ENCODE results near the gene NRXN3. TPM values are rescaled to one million over a fixed set of nuclear protein-coding genes. Genes with fewer than 3 reads are reported as not detected.
A peak's percentile ranks its signal among the peaks of the same experiment; 100 is the strongest.

The NRXN3 gene
- total and polyA plus RNA-seq, 7 donors: 0.06 to 0.74 (median 0.15) TPM

DNA sequence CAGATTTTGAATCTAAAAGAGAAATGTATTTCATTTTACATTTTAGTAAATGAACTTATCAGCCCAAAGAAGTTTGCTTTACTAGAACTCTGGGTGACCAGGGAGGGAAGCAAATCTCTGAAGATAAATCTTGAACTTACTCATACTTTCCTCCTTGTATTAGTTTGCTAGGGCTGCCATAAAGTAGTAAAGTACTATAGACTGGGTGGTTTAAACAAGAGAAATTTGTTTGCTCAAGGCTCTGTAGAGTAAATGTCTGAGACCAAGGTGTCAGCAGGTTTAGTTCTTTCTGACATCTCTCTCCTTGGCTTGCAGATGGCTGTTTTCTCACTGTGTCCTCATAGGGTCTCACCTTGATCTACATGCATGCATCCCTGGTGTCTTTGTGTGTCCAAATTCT lies 1115.1 kb downstream of the NRXN3 start:
- Histone ChIP-seq H3K27me3 (ENCODE audit: insufficient read depth in 3 of 3, low read length in 2 of 3) (peaks cover 2 to 25% (median 7%) of the 10 kb centered on the region in 3 donors), H3K27ac (no peak overlapping the region)
- intact Hi-C loops (cut with DNase I): no loop called here

DNA sequence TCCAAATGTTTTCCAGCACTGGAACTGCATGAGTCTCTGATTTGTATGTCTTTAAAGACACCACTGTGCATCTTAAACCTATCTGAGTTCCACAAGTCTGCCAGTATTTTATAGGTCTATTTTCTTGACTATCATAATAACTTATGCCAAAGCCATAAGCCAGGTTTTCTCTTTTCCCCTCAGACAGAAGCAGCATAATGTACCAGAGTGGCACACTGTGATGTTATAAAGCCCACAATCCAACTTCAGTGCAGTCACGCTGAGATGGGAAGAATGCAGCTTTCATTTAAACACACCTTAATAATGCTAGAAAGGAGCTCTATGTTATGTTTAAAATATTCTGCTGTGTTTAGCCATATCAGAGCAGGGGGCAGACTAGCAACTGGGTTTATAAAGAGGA lies 1117.8 kb downstream of the NRXN3 start:
- WGBS, 3 donors: 75 to 86% (median 79%) methylated on average over 1 of the region's 1 CpG

More for the DNA sequence above, 1115.1 kb downstream of the NRXN3 start:
- Histone ChIP-seq H3K4me3 (no peak overlapping the region), H3K36me3 (ENCODE audit: insufficient read depth in 1 of 2, low read depth in 1 of 2) (no peaks in the 10 kb centered on the region), H3K9me3 (no peaks in the 10 kb centered on the region), H3K4me1 (no peaks in the 10 kb centered on the region)
- ATAC-seq (no peak), DNase-seq (no peak)
- TF ChIP-seq, protein P1, sequence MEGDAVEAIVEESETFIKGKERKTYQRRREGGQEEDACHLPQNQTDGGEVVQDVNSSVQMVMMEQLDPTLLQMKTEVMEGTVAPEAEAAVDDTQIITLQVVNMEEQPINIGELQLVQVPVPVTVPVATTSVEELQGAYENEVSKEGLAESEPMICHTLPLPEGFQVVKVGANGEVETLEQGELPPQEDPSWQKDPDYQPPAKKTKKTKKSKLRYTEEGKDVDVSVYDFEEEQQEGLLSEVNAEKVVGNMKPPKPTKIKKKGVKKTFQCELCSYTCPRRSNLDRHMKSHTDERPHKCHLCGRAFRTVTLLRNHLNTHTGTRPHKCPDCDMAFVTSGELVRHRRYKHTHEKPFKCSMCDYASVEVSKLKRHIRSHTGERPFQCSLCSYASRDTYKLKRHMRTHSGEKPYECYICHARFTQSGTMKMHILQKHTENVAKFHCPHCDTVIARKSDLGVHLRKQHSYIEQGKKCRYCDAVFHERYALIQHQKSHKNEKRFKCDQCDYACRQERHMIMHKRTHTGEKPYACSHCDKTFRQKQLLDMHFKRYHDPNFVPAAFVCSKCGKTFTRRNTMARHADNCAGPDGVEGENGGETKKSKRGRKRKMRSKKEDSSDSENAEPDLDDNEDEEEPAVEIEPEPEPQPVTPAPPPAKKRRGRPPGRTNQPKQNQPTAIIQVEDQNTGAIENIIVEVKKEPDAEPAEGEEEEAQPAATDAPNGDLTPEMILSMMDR (IDR thresholded peaks at IDR 0.05): no peak

DNA sequence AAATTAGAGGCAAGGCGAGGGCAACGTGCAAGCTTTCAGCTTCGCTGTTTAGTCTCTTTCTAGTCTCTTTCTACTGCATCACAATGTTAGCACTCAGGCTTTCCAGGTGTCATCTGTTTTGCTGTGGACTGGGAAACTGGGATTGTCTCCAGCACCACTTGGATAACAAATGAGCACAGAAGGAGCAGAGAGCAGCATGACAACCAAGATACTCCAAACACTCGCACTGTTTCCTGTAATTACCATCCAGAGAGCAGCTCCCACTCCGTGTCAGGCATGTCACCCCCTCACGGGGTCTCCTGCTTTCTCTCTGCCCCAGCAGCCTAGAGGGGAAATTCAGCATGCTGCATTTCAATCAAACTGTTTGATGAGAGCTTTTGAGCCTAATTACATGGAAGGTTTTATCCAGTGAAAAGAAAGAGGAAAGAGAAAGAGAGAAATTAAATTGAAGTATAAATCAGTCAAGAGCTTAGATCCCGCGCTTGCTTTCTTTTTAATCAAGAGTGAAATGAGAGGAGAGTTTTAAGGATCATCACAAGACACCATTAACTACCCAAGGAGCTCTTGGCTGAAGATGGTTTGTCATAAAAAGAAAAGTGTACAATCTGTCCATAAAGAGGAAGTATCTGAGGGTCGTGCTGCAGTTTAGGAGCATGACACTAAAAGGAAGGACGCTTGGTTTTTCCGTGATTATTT lies 1123.5 kb downstream of the NRXN3 start:
- ATAC-seq: no peak
- 48 to 54% (median 52%) methylated on average over 11 of the region's 11 CpGs for WGBS, 3 donors
- Histone ChIP-seq H3K4me1 (no peaks in the 10 kb centered on the region), H3K36me3 (ENCODE audit: insufficient read depth in 1 of 2, low read depth in 1 of 2) (no peaks in the 10 kb centered on the region), H3K27ac (no peak overlapping the region), H3K27me3 (ENCODE audit: insufficient read depth in 3 of 3, low read length in 2 of 3) (no peaks in the 10 kb centered on the region), H3K4me3 (no peak overlapping the region), H3K9me3 (no peaks in the 10 kb centered on the region)
- DNase-seq: no peak
- intact Hi-C loops (cut with DNase I): no loop called here
- TF ChIP-seq, protein P1 (IDR thresholded peaks at IDR 0.05): no peak

More for the DNA sequence above, 1117.8 kb downstream of the NRXN3 start:
- H3K27ac ChIP-seq: no peak overlapping the region
- TF ChIP-seq, protein P1 (IDR thresholded peaks at IDR 0.05): no peak
- H3K27me3 ChIP-seq (ENCODE audit: insufficient read depth in 3 of 3, low read length in 2 of 3): peaks cover 0 to 5% (median 2%) of the 10 kb centered on the region in 3 donors
- DNase-seq: no peak
- intact Hi-C loops (cut with DNase I): no loop called here
- no peak overlapping the region for H3K4me3 ChIP-seq
- H3K36me3 ChIP-seq (ENCODE audit: insufficient read depth in 1 of 2, low read depth in 1 of 2): no peaks in the 10 kb centered on the region
- no peak for ATAC-seq
- no peaks in the 10 kb centered on the region for H3K4me1 ChIP-seq
- H3K9me3 ChIP-seq: no peaks in the 10 kb centered on the region

DNA sequence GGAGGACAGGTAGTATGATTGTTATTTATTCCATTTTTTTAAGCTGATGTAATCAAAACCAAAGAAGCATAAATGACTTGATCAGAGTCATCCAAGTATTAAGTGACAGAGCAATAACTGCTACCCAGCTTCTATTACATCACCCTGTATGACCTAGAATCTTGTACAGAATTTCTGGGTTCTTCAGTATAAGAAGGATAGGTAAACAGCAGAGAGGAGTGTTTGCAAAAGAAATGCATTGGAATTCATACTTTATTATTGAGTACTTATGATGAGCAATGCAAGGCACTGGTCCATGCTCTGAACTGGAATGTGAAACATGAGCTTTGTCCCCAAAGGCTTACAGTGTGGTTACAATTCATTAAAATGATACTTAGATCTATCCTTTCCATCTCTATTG lies 1124.3 kb downstream of the NRXN3 start:
- TF ChIP-seq, protein P1 (IDR thresholded peaks at IDR 0.05): no peak
- Histone ChIP-seq H3K27ac (no peak overlapping the region), H3K27me3 (ENCODE audit: insufficient read depth in 3 of 3, low read length in 2 of 3) (no peaks in the 10 kb centered on the region), H3K4me1 (no peaks in the 10 kb centered on the region), H3K4me3 (no peak overlapping the region), H3K36me3 (ENCODE audit: insufficient read depth in 1 of 2, low read depth in 1 of 2) (no peaks in the 10 kb centered on the region), H3K9me3 (no peaks in the 10 kb centered on the region)
- intact Hi-C loops (cut with DNase I): no loop called here
- DNase-seq (no peak), ATAC-seq (peak in 1 of 4 donors; percentile 21)

DNA sequence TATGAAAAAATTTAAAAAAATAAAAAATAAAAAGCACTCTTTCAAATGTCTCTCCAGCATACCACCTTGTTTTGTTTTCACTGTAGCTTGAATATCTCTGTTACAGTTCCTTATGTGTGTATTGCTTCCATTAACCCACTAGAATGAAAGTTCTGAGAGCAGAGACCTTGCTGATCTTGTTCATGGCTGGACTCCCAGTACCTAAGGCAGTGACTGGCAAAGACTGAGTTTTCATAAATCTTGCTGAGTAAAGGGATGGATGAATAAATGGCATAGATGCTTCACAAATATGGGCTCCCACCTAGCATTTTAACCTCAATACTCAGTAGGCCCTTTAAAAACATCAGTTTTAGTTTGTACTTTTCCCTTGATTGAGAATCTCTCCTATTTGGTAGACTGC lies 1125.2 kb downstream of the NRXN3 start:
- TF ChIP-seq, protein P1 (IDR thresholded peaks at IDR 0.05): no peak
- no peak overlapping the region for H3K4me3 ChIP-seq
- intact Hi-C loops (cut with DNase I): no loop called here
- no peaks in the 10 kb centered on the region for H3K4me1 ChIP-seq
- H3K36me3 ChIP-seq (ENCODE audit: insufficient read depth in 1 of 2, low read depth in 1 of 2): no peaks in the 10 kb centered on the region
- no peaks in the 10 kb centered on the region for H3K9me3 ChIP-seq
- ATAC-seq: no peak
- DNase-seq: no peak
- no peaks in the 10 kb centered on the region for H3K27me3 ChIP-seq (ENCODE audit: insufficient read depth in 3 of 3, low read length in 2 of 3)
- H3K27ac ChIP-seq: no peak overlapping the region

Measured in psoas muscle (tissue), 8 donors.